GM21423 (cell line): ENCODE data around the gene SDR42E1.
"Not testable (repeated sequence)": the region's sequence is repeated elsewhere in the genome, so short reads cannot be mapped to it uniquely, and the experiment has no call there.

Experiments
- ATAC-seq: cut with Tn5 transposase; IDR thresholded peaks from one replicate; pipeline ENCODE4 v1.9.1; 2021; ENCODE audit warnings: mild to moderate bottlenecking, moderate library complexity; ENCODE audit not compliant: unreplicated experiment

SDR42E1 gene

DNA sequence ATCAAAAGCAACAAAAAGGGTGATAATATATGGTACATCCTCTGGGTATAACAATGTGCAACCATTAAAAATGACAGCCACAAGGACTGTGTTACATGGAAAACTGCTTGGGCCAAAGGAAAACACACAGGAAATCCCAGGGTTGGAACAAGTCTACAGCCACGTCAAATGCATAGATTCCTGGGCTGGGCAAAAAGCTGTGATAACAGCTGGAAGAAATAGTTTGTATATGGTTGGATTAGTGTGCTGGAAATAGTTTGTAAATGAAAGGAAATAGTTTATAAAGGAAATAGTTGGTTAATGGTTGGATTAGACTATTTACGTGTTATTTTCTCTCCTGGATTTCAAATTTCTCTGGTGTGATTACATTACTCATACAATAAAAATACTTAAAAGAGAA lies 26.4 kb upstream of the SDR42E1 start:
- ATAC-seq: no peak

GRCh38 chr16:82037251-82037650 lies 26.0 kb upstream of the SDR42E1 start:
- no peak for ATAC-seq

DNA sequence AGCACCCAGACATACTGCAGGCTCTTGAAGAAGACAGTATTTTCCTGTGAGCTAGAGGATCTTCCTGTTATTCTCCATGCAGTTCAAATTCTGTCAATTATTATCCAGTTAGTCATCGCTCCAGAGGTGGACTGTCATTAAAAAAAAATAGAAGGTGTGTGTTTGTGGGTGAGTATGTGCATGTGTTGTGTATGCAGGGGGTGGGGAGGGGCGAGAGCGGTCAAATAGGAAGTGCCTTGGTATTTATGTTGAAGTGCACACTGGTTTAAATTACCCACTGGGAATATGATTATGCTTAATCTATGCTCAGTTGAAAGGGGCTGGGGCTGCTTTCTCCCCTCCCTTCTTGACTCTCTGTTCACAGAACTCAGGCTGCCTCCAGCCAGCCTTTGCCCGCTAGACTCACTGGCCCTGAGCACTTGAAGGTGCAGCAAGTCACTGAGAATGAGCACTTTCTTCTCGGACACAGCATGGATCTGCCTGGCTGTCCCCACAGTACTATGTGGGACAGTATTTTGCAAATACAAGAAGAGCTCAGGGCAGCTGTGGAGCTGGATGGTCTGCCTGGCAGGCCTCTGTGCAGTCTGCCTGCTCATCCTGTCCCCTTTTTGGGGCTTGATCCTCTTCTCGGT lies 23.8 kb upstream of the SDR42E1 start, which contains the start of gene HSD17B2:
Gene HSD17B2 (plus strand): TSS at position 273 of the 632 bp plus-strand sequence. CDS start 172 bp downstream, at position 445.
- no peak for ATAC-seq

- no peak for ATAC-seq
These were observed 22.5 kb upstream of the SDR42E1 start for GRCh38 chr16:82033683-82034300.

- no peak for ATAC-seq
These were observed 21.7 kb upstream of the SDR42E1 start for GRCh38 chr16:82033006-82033405.

DNA sequence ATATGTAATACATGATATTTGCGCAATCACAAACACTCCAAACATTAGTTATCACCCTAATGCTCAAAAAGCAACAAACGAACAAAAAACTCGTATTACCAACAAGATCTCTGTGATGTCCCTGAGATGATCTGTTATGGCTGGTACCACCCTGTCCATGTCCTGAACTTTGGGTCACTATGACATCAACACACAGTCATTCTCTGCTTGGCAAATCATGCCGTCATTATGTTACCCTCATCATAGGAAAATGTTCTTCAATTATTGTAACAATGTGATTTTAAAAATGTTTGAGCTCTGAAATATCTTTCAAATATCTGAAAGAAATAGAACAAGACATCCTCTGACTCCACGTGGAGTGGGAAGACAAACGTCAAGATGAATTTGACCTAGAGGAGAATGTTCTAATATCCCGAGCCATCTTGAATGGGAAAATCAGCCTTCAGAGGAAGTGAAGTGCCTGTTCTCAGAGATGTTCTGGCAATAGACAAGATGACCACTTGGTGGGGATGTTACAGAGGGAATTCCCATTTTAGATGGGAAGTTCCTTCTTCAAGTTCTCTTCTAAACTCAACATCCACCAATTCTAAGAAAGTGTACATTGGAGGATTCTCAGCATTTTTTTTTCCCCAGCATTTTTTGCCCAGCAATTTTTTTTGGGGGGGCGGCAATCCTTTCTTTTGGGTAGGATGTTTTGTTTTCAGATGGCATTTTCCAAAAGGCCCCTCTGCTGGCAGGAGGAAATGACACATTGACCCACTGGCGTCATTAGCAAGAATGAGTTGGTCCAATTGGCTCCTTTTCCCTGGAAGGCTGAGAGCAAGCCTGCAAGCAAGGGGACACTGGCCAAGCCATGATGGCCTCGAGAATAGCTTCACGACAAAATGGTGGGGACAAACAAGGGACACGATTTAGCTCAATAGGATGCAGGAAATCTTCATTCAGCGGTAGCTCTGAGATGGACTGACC lies 20.1 kb upstream of the SDR42E1 start:
- ATAC-seq: no peak

DNA sequence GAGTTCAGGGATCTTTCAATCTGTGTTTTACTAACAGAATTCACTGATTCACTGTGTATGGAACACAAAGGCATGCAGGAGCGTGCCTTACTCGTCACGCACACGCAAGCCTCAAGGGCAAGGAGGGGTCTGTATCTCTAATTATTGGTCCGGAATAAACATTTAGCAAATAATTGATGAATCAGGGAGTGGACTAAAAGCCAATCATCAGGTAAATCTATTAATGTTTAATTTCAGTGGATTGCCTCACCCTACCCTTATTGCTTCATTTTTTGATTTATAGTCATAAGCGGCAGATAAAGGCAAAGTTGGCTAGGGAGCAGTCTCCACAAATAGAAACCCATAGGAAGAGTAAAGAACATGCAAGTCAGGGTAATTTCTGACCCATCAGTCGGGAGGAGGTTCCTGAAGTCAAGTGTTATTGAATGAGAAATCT lies 16.4 kb upstream of the SDR42E1 start:
- ATAC-seq: no peak

GRCh38 chr16:82024883-82025282 lies 13.6 kb upstream of the SDR42E1 start:
- no peak for ATAC-seq

DNA sequence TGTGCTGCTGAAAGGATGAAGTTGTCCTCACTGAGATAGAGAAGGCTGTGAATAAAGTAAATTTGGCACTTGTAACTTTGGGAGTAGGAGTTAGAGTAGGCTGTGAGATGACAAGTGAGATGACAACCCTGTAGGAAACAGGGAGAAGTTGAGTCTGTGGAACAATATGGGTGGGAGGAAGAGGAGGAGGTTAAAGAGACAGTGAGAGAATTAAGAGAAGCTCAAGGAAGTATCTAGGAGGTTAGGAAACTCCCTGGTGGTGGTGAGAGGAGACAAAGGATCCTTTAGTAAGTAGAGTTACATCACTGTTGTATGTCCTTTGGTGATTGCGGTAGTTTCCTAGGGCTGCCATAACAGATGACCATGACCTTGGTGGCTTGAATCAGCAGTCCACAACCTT lies 13.0 kb upstream of the SDR42E1 start:
- ATAC-seq: no peak

GRCh38 chr16:82023206-82023605 lies 11.9 kb upstream of the SDR42E1 start:
- ATAC-seq: no peak

DNA sequence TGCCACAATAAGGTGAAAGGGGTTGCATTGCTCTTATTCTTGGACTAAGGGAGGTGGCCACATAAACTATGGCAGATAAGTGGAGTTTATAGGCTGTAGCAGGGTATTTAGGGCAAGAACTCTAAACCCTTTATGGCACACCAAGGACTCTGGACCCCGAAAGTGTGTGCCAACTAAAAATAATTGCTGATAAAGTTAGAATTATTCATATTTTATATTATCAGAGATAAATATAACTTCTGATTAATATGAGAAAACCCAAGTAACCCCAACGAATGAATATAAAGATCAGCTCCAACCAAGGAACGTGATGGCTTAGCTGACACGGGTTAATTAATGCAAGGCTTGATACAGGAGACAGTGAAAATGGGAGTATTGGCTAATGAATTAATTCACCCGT lies 8.8 kb upstream of the SDR42E1 start:
- ATAC-seq: no peak

DNA sequence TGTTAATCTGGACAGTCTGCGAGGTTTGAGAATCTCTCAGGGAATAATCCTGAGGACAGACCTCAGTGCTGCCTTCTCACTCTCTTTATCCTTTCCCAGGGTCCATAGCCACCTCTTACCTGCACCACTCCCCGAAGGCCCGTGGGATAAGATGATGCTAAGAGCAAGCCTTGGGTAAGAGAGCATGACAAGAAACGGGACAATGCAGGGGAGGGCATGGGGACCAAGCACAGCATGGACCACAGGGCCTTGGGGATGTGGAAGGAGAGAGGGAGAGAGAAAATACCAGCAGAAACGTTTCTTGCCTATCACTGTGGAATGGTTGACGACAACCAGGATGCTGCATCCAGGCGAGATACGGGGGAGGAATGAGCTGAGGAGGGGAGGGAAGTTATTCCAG lies 8.3 kb upstream of the SDR42E1 start:
- no peak for ATAC-seq

DNA sequence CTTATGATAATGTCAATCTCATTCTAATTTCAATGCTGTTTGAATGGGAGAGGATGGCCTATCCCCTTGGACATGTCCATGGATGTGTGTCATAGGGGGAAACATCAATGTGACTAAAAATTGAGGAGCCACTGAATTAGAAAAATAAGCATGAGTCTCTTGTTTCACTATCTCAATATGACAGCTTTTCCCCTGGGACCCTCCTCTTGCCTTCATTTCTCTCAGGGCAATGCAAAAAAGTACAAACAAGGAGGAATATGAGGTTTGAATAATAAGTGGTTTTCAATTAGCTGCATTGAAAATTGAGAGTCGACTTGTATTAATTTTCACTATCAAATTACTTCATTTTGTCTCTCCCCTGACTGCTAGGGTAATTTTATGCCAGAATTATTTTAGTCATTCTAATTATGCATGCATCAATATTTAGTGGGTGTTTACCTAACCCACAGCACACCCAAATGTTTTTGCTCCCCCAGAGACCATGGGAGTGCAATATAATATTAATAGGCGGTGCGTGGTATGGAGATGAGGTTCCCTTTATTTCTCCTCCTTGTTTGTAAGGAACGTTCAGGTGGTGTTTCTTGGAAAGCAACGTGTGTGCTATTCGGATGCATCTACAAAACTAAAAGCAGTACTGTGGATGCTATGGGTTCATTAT lies 6.8 kb upstream of the SDR42E1 start:
- no peak for ATAC-seq

DNA sequence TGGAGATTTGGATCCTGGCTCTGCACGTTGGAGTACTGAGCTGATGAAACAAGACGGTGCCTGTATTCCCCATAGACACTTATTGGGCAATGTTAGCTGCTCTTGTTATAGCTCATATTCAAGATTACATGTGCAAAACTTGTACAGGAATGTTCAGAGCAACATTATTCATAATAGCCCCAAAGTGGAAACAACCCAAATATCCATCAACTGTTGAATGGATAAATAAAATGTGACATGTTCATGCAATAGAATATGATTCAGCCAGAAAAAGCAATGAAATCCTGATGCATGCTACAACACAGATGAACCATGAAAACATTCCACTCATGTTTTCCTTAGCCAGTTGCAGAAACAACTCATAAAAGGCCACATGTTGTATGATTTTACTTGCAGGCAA lies 5.7 kb upstream of the SDR42E1 start:
- no peak for ATAC-seq

GRCh38 chr16:82016263-82016662 lies 5.0 kb upstream of the SDR42E1 start:
- ATAC-seq: no peak

DNA sequence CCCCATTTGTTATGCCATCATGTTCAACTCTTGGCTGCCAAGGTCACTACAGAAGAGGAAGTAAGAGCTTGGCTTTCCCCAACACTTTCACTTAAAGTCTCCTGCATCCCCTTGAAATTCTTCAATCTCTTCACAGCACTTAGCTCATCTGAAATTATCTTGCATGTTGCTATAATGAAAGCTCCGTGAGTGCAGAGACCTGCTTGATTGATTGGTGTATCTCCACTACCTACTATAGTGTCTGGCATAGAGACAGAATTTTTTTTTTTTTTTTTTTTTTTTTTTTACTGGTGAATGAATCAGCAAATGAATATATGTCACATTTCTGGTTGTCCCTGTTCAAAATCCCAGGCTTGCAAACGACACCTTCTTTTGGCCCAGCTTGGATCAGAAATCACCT lies 1.9 kb upstream of the SDR42E1 start:
- ATAC-seq: no peak

GRCh38 chr16:82010649-82011048 lies 621 bp downstream of the SDR42E1 start:
- ATAC-seq: no peak

GRCh38 chr16:82009789-82010188 lies 1.5 kb downstream of the SDR42E1 start:
- not testable (repeated sequence) for ATAC-seq

- ATAC-seq: no peak
These were observed 2.2 kb downstream of the SDR42E1 start for GRCh38 chr16:82008957-82009592.

GRCh38 chr16:82007189-82007588 lies 4.1 kb downstream of the SDR42E1 start:
- no peak for ATAC-seq

DNA sequence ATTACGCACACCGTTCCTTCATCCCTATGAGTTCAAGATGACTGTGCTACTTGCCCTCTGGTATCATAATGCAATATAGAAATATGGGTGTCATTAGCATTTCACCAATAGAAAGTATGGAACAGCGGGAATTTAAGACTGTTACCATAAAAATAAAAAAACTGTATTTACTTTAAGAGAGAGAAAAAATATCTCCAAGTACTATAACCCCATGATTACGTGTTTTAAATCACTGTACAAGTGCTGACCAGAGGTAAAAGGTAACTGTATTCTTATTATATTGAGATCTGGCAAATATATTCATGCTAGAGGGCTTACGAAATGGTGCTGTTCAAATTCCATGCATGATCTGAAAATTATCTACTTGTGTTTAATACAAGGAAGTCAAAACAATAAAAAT lies 5.2 kb downstream of the SDR42E1 start:
- no peak for ATAC-seq
